HUES6 (cell line): ENCODE data around the gene ADD1.

Experiments used
- H3K27ac ChIP-seq: 2 replicates; pipeline ENCODE4 v1.7.0; 2013; ENCODE audit warnings: low read depth, mild to moderate bottlenecking, low read length, inconsistent platforms
- H3K27me3 ChIP-seq: 2 replicates; pipeline ENCODE4 v1.6.1; 2013; ENCODE audit warnings: low read length; ENCODE audit not compliant: control insufficient read depth, insufficient read depth
- H3K36me3 ChIP-seq: 2 replicates; pipeline ENCODE4 v1.6.1; 2013; ENCODE audit warnings: low read length; ENCODE audit not compliant: control insufficient read depth, insufficient read depth
- H3K4me1 ChIP-seq: 2 replicates; pipeline ENCODE4 v1.6.1; 2013; ENCODE audit warnings: low read length; ENCODE audit not compliant: control insufficient read depth, insufficient read depth
- H3K4me3 ChIP-seq: 2 replicates; pipeline ENCODE4 v1.5.1; 2013; ENCODE audit warnings: low read depth, low read length
- H3K9ac ChIP-seq: one replicate; pipeline ENCODE4 v1.6.1; 2013; ENCODE audit warnings: mild to moderate bottlenecking, low read length
- H3K9me3 ChIP-seq: 2 replicates; pipeline ENCODE4 v1.6.1; 2013; ENCODE audit warnings: low read depth, low read length; ENCODE audit not compliant: control insufficient read depth, insufficient read depth

The ADD1 gene

DNA sequence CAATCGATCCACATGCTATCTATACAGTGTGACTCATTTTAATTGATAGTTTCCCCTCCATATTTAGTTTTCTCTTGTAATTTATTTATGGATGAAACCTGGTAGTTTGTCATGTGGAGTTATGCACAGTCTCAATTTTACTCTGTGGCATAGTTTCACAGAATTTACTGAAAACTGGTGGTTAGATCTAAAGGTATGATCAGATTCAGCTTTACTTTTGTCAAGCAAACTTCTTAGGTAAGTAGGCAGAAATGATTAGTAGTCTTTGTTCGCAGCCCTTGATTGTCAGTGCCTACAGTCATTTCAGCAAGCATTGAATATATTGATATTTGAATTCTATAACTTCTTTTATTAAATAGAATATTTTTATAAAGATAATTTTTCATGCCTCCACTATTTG is 2.5 kb downstream of the ADD1 start:
- Histone ChIP-seq H3K9me3 (no peaks in the 10 kb centered on the region), H3K4me1 (peaks cover 17% of the 10 kb centered on the region), H3K27me3 (no peaks in the 10 kb centered on the region), H3K9ac (no peak overlapping the region), H3K36me3 (no peaks in the 10 kb centered on the region), H3K27ac (no peak overlapping the region), H3K4me3 (no peak overlapping the region)

DNA sequence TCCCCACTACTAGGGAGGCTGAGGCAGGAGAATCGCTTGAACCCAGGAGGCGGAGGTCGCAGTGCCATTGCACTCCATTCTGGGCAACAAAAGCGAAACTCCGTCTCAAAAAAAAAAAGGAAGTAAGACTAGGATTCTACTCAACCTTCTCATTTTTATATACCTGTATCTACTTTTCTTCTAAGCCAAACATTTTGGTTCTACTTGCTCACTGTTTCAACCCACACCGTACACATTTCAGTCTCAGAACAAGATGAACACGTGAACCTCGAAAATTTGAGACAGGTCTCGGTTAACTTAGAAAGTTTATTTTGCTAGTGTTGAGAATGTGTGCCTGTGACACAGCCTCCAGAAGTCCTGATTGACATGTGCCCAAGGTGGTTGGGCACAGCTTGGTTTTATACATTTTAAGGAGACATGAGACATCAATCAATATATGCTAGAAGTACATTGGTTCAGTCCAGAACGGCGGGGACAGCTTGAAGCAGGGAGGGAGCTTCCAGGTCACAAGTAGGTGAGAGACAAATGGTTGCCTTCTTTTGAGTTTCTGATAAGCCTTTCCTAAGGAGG is 3.7 kb downstream of the ADD1 start:
- H3K9me3 ChIP-seq = no peaks in the 10 kb centered on the region
- H3K4me3 ChIP-seq = no peak overlapping the region
- peaks cover 19% of the 10 kb centered on the region for H3K4me1 ChIP-seq

DNA sequence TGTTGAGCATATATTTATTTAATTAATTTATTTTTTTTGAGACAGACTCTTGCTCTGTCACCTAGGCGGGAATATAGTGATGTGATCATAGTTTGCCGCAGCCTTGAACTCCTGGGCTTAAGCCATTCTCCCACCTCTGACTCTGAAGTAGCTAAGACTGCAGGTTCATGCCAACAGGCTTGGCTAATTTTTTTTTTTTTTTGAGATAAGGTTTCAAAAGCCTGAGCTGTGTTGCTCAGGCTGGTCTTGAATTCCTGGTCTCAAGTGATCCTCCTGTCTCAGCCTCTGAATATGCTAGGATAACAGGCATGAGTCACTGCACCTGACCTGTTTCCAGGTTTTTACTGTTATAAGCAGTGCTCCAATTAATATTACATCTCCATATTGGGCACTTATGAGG is 4.8 kb downstream of the ADD1 start:
- Histone ChIP-seq H3K27ac (no peak overlapping the region), H3K27me3 (no peaks in the 10 kb centered on the region), H3K9me3 (no peaks in the 10 kb centered on the region), H3K36me3 (0 out of 2 replicates have a peak, but pooled peaks cover under 1% of the 10 kb centered on the region), H3K4me1 (peaks cover 16% of the 10 kb centered on the region; the same call in 1 of the 2 replicates), H3K4me3 (no peak overlapping the region), H3K9ac (no peak overlapping the region)

More for the DNA sequence above, 3.7 kb downstream of the ADD1 start:
- Histone ChIP-seq H3K27ac (no peak overlapping the region), H3K27me3 (no peaks in the 10 kb centered on the region), H3K9ac (no peak overlapping the region), H3K36me3 (no peaks in the 10 kb centered on the region)

GRCh38 chr4:2849267-2850152 is 5.9 kb downstream of the ADD1 start:
- Histone ChIP-seq H3K4me1 (peaks cover 16% of the 10 kb centered on the region; the same call in 1 of the 2 replicates), H3K4me3 (no peak overlapping the region), H3K9ac (no peak overlapping the region), H3K27me3 (no peaks in the 10 kb centered on the region), H3K36me3 (peaks cover 11% of the 10 kb centered on the region), H3K27ac (no peak overlapping the region), H3K9me3 (no peaks in the 10 kb centered on the region)

DNA sequence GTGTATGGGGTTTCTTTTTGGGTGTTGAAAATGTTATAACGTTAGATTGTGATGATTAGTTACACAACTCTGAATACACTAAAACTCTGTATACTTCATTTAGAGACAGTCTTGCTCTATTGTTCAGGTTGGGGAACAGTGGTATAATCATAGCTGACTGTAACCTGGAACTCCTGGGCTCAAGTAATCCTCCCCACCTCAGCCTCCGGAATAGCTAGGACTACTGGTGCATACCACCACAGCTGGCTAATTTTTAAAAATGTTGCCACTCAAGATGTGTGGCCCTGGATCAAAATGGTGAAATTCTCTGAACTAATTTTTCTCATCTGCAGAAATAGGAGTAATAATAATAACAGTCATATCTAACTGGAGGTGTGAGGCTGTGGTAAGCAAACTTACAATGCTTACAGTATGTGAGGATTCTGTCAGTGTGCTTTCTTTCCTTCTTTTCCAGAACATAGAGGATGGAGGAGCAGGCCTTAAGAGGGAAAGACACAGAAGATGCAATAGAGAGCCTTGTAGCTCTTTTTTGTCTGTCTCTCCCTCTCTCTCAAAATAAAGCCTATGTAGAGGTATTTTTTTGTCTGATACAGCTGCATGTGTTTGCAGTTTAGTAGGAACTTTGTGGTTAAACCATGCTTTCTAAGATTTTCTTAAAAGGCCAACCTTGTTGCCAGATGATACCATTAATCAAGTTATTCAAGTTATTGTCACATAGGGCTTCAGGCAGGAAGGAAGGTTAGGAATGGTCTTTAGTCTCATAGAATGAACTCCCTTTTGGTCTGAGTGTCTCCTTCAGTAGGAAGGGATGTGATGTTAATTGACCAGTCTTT is 7.5 kb downstream of the ADD1 start:
- Histone ChIP-seq H3K27ac (no peak overlapping the region), H3K4me1 (peaks cover 16% of the 10 kb centered on the region; the same call in 1 of the 2 replicates), H3K9ac (no peak overlapping the region)

DNA sequence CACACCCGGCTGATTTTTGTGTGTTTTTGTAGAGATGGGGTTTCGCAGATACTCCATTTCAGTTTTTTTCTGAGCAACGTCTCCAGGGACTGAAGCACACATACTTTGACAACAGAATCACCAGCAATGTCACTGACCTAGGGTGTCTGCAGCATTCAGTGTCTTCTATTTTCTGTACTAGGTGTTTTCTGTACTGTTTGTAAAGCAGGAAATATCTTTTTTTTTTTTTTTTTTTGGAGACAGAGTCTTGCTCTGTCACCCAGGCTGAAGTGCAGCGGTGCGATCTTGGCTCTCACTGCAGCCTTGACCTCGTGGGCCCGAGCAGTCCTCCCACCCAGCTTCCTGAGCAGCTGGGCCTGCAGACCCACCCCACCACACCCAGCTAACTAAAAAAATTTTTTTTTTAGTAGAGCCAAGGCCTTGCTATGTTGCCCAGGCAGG is 8.9 kb downstream of the ADD1 start:
- Histone ChIP-seq H3K4me1 (peaks cover 13% of the 10 kb centered on the region; the same call in 1 of the 2 replicates), H3K9me3 (peaks cover 2% of the 10 kb centered on the region; the same call in 1 of the 2 replicates), H3K36me3 (peaks cover 16% of the 10 kb centered on the region), H3K4me3 (no peak overlapping the region), H3K27ac (no peak overlapping the region), H3K9ac (no peak overlapping the region), H3K27me3 (no peaks in the 10 kb centered on the region)

More for the DNA sequence above, 7.5 kb downstream of the ADD1 start:
- Histone ChIP-seq H3K36me3 (peaks cover 16% of the 10 kb centered on the region), H3K4me3 (no peak overlapping the region), H3K27me3 (no peaks in the 10 kb centered on the region), H3K9me3 (peaks cover 2% of the 10 kb centered on the region; the same call in 1 of the 2 replicates)

DNA sequence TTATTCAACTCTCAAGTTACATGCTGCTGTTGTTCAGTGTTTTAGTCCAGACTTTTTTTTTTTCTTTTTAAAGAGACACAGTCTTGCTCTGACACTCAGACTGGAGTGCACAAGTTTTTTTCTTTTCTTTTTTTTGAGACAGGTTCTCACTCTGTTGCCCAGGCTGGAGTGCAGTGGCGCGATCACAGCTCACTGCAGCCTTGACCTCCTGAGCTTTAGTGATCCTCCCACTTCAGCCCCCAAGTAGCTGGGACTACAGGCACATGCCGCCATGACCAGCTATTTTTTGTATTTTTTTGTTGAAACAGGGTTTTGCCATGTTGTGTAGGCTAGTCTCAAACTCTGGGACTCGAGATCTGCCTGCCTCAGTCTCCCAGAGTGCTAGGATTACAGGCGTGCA is 11.9 kb downstream of the ADD1 start:
- no peaks in the 10 kb centered on the region for H3K27me3 ChIP-seq
- H3K36me3 ChIP-seq = peaks cover 16% of the 10 kb centered on the region
- H3K4me1 ChIP-seq = peaks cover 16% of the 10 kb centered on the region
- no peak overlapping the region for H3K9ac ChIP-seq
- H3K9me3 ChIP-seq = peaks cover 2% of the 10 kb centered on the region; the same call in 1 of the 2 replicates
- no peak overlapping the region for H3K4me3 ChIP-seq
- 0 out of 2 replicates have a peak overlapping the region, but pooled peaks have one; percentile 8 for H3K27ac ChIP-seq

DNA sequence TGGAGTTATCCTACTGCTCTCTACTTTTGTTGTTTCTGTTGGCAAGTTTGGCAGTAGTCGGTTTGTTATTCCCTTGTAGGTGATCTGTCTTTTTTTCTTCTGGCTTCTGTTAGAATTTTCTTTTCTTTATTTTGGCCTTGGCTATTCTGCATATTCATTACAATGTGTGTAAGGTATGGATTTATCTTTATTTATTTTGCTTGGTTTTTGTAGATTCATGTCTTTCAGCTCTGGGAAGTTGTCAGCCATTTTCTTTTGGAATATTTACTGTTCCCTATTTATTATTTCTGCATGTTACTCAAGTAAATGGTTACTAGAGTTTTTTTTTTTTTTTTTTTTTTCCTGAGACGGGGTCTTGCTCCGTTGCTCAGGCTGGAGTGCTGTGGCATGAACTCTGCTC is 12.6 kb downstream of the ADD1 start:
- H3K27me3 ChIP-seq = no peaks in the 10 kb centered on the region

DNA sequence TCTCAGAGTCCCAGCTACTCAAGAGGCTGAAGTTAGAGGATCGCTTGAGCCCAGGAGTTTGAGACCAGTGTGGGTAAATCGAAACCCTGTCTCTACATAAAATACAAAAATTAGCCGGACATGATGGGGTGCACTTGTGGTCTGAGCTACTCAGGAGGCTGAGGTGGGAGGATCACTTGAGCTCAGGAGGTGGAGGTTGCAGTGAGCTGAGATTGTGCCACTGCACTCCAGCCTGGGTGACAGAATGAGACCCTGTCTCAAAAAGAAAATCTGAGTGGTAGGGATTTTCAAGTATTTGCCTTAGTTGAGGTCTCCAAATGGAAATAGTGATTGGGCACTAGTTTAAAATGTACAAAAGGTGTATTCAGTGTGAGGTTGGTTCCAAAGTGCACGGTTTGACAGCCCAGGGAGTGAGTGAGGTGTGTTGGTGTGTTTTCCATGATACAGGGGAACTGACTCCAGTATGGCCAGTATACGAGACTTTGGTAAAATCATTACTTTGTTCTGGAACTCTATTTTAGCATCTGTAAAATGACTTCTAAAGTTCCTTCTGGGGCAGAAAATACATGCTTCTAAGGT is 13.8 kb downstream of the ADD1 start:
- H3K27me3 ChIP-seq = no peaks in the 10 kb centered on the region
- no peak overlapping the region for H3K4me3 ChIP-seq
- H3K9ac ChIP-seq = no peak overlapping the region
- peaks cover 16% of the 10 kb centered on the region for H3K36me3 ChIP-seq
- peaks cover 2% of the 10 kb centered on the region; the same call in 1 of the 2 replicates for H3K9me3 ChIP-seq
- peaks cover 32% of the 10 kb centered on the region for H3K4me1 ChIP-seq
- H3K27ac ChIP-seq = no peak overlapping the region

More for the DNA sequence above, 12.6 kb downstream of the ADD1 start:
- H3K9ac ChIP-seq = no peak overlapping the region
- no peak overlapping the region for H3K4me3 ChIP-seq
- no peak overlapping the region for H3K27ac ChIP-seq
- peaks cover 2% of the 10 kb centered on the region; the same call in 1 of the 2 replicates for H3K9me3 ChIP-seq
- H3K36me3 ChIP-seq = peaks cover 16% of the 10 kb centered on the region
- H3K4me1 ChIP-seq = peaks cover 23% of the 10 kb centered on the region

DNA sequence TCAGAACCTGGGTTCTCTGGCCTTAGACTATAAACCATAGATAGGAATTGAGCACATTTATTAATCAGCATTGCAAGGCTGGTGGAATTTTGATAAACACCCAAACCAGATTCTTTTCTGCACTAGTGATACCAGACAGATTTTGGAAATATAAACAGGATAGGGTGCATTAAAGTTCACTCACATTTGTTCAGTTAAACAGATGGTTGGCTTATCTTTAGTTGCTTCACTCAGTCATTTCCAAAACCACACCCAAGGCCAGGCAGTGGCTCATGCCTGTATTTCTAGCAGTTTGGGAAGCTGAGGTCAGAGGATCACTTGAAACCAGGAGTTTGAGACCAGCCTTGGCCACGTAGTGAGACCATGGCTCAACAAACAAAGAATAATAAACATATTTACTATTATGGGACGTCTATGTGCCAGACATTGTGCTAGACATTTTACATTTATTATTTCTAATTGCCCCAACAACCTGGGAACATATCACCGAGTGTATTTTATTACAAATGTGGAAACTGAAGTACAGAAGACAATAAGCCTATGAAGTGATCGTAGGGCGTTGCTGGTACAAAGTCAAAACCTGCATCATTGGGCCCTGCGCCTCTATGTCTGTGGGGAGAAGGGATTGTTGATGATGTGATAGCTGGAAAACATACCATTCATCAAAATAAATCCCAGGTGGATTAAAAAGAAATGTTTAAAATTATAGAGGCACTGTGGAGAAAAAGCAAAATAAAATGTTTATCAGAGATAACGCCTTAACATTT is 15.0 kb downstream of the ADD1 start:
- Histone ChIP-seq H3K9ac (no peak overlapping the region), H3K9me3 (peaks cover 2% of the 10 kb centered on the region; the same call in 1 of the 2 replicates), H3K27me3 (no peaks in the 10 kb centered on the region), H3K36me3 (peaks cover 14% of the 10 kb centered on the region), H3K4me3 (no peak overlapping the region), H3K4me1 (peaks cover 37% of the 10 kb centered on the region), H3K27ac (no peak overlapping the region)
